HEK293T (cell line): ENCODE measurements around the gene SLC7A6OS.

ENCODE experiments used
- CTCF ChIA-PET: fragments of 350-600 bp; formaldehyde crosslinking; extraction: SDS; loops from one replicate; lab custom pipeline; 2021; ENCODE audit warnings: antibody characterized with exemption, inconsistent platforms; lab: Yijun Ruan, JAX
- POLR2A ChIA-PET: fragments of 350-600 bp; formaldehyde crosslinking; extraction: SDS; loops from one replicate; lab custom pipeline; 2020; ENCODE audit warnings: antibody characterized with exemption, inconsistent platforms; lab: Yijun Ruan, JAX
- DNase-seq: peaks from one replicate; pipeline ENCODE4 v3.0.0; 2012; ENCODE audit warnings: mixed read lengths; ENCODE audit errors: extremely low spot score
- ARNT ChIP-seq: fragments of 450-650 bp; IDR thresholded peaks from 2 replicates; pipeline ENCODE4 v1.6.1; 2017; ENCODE audit warnings: mild to moderate bottlenecking
- BHLHE40 ChIP-seq: fragments of 450-650 bp; IDR thresholded peaks from 2 replicates; pipeline ENCODE4 v1.6.1; 2016; ENCODE audit warnings: mild to moderate bottlenecking, moderate library complexity, borderline replicate concordance
- CTBP1 ChIP-seq: fragments of 450-650 bp; IDR thresholded peaks from 2 replicates; pipeline ENCODE4 v1.6.1; 2016; ENCODE audit warnings: borderline replicate concordance
- ELF4 ChIP-seq: fragments of 450-650 bp; IDR thresholded peaks from 2 replicates; pipeline ENCODE4 v1.6.1; 2017; ENCODE audit warnings: antibody characterized with exemption
- FOXA1 ChIP-seq: fragments of 450-650 bp; IDR thresholded peaks from 2 replicates; pipeline ENCODE4 v1.6.1; 2016; ENCODE audit warnings: mild to moderate bottlenecking
- FOXK2 ChIP-seq: fragments of 450-650 bp; IDR thresholded peaks from 2 replicates; pipeline ENCODE4 v1.6.1; 2016; ENCODE audit warnings: mild to moderate bottlenecking
- FOXM1 ChIP-seq: fragments of 450-650 bp; IDR thresholded peaks from 2 replicates; pipeline ENCODE4 v1.6.1; 2017; ENCODE audit warnings: mild to moderate bottlenecking, borderline replicate concordance
- HDGF ChIP-seq: fragments of 450-650 bp; IDR thresholded peaks from 2 replicates; pipeline ENCODE4 v1.6.1; 2017; ENCODE audit warnings: antibody characterized with exemption, borderline replicate concordance
- L3MBTL2 ChIP-seq: fragments of 450-650 bp; conservative IDR thresholded peaks from 2 replicates; pipeline ENCODE4 v1.6.1; 2016; ENCODE audit warnings: mild to moderate bottlenecking
- LEF1 ChIP-seq: fragments of 450-650 bp; IDR thresholded peaks from 2 replicates; pipeline ENCODE4 v1.6.1; 2017; ENCODE audit warnings: mild to moderate bottlenecking, borderline replicate concordance
- NFRKB ChIP-seq: fragments of 450-650 bp; IDR thresholded peaks from 2 replicates; pipeline ENCODE4 v1.6.1; 2016; ENCODE audit warnings: mild to moderate bottlenecking, moderate library complexity
- SP1 ChIP-seq: fragments of 450-650 bp; IDR thresholded peaks from 2 replicates; pipeline ENCODE4 v1.6.1; 2017
- SUZ12 ChIP-seq: fragments of 450-650 bp; IDR thresholded peaks from 2 replicates; pipeline ENCODE4 v1.6.1; 2016; ENCODE audit warnings: mild to moderate bottlenecking
- TARDBP ChIP-seq: fragments of 450-650 bp; IDR thresholded peaks from 2 replicates; pipeline ENCODE4 v1.6.1; 2016
- ZNF384 ChIP-seq: fragments of 450-650 bp; IDR thresholded peaks from 2 replicates; pipeline ENCODE4 v1.6.1; 2016
- TF ChIP-seq, protein P1 (sequence below): fragments of 450-650 bp; IDR thresholded peaks from 2 replicates; pipeline ENCODE4 v1.6.1; 2016

SLC7A6OS gene

DNA sequence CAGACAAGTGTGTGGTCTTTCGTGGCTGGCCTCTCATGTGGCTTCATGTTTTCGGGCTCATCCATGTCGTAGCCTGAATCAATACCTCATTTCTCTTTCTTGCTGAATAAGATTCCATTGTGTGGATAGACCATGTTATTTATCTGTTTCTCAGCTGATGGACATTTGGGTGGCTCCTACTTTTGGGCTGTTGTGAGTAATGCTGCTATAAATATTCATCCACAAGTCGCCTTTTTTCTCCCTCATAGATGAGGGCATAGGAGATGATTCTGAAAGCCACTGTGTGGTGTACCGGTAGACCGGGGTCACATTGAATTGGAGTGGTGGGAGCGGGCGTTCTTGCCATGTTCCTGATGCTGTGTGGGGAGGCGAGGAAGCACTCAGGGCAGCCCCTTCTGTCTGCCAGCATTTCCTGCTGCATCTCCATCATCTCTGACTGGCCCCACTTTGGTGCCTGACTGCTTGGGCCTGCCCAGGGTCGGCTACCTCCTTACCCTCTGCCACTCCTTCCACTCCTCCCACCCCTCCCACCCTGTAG is 40.1 kb upstream of the SLC7A6OS start:
- DNase-seq = no peak
- TF ChIP-seq TARDBP = no peak
- TF ChIP-seq LEF1 = no peak
- no peak for TF ChIP-seq ARNT
- no peak for TF ChIP-seq SP1
- no peak for TF ChIP-seq CTBP1
- TF ChIP-seq, protein P1, sequence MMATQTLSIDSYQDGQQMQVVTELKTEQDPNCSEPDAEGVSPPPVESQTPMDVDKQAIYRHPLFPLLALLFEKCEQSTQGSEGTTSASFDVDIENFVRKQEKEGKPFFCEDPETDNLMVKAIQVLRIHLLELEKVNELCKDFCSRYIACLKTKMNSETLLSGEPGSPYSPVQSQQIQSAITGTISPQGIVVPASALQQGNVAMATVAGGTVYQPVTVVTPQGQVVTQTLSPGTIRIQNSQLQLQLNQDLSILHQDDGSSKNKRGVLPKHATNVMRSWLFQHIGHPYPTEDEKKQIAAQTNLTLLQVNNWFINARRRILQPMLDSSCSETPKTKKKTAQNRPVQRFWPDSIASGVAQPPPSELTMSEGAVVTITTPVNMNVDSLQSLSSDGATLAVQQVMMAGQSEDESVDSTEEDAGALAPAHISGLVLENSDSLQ = no peak
- TF ChIP-seq BHLHE40 = no peak
- TF ChIP-seq FOXA1 = no peak
- TF ChIP-seq SUZ12 = no peak
- no peak for TF ChIP-seq HDGF
- no peak for TF ChIP-seq ZNF384
- TF ChIP-seq L3MBTL2 = no peak
- no peak for TF ChIP-seq NFRKB
- POLR2A ChIA-PET = no interaction called here
- CTCF ChIA-PET = no interaction called here

DNA sequence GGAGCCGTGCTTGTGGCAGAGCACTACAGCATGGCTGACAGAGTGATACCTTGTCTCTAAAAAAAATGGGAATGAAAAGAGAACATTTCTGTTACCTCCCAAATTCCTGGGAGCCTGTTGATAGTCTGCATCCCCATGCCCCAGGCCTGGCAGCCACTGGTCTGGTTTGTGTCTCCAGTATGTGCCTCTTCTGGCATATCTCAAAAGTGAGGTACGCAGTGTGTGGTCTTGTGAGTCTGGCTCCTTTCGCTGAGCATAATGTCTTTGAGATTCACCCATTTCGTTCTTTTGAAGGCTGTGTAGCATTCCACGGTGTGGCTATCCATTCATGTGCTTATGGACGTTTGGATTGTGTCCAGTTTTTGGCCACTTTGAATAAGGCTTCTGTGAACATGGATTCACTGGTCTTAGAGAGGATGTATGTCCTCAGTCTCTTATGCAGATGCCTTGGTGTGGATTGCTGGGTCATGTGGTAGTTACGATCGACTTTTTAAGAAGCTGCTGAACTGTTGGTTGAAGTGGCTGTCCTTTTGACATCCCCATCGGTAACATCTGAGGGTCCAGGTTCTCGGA is 39.2 kb upstream of the SLC7A6OS start:
- DNase-seq = no peak
- ChIA-PET POLR2A (no interaction called here), CTCF (no interaction called here)
- TF ChIP-seq SP1 (no peak), ELF4 (no peak), L3MBTL2 (no peak), ZNF384 (no peak), FOXM1 (no peak), TARDBP (no peak), CTBP1 (no peak)

DNA sequence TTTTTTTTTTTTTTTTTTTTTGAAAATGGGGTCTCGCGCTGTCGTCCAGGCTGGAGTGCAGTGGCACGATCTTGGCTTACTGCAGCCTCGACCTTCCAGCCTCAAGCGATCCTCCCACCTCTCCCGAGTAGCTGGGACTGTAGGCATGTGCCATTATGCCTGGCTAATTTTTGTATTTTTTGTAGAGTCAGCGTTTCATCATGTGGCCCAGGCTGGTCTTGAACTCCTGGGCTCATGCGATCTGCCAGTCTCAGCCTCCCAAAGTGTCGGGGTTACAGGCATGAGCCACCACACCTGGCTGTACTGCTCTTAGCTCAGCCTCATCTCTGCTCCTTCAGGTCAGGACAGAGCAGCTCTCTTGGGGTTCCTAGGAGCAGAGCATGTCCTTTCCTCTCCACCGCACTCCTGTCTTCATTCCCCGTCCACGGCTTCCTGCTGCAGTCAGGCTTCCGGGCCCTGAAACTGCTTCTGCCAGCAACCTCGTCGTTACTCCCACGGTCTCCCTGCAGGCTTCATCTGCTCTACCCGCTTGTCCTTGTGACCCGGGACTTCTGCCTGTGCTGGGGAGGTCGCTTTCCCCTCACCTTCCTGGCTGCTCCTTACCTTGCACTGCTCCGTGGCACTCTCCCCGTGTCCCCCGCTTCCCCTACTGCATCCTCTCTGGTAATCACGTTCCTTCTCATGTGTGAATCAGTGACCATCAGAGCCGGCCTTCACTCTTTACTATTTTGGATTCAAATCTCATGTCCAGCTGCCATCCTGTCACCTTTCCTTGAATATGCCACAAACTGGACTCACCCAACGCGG is 38.1 kb upstream of the SLC7A6OS start:
- ChIA-PET CTCF (interaction anchor here (0.6 kb wide), 1 partner anchor 20 kb away, joined by 5 read pairs; no protein-coding TSS in a partner anchor), POLR2A (no interaction called here)
- no peak for TF ChIP-seq ZNF384
- no peak for TF ChIP-seq SUZ12
- TF ChIP-seq, protein P1 = no peak
- no peak for TF ChIP-seq FOXK2
- no peak for TF ChIP-seq ELF4
- no peak for TF ChIP-seq ARNT
- no peak for TF ChIP-seq L3MBTL2
- no peak for TF ChIP-seq FOXM1
- DNase-seq = no peak

GRCh38 chr16:68347605-68348004 is 36.9 kb upstream of the SLC7A6OS start:
- ChIA-PET CTCF (no interaction called here), POLR2A (no interaction called here)
- DNase-seq = no peak
- TF ChIP-seq ZNF384 = no peak
- TF ChIP-seq FOXA1 = no peak
- TF ChIP-seq CTBP1 = no peak
- no peak for TF ChIP-seq ARNT
- TF ChIP-seq ELF4 = no peak
- no peak for TF ChIP-seq SUZ12
- TF ChIP-seq NFRKB = no peak
- TF ChIP-seq FOXK2 = no peak
- no peak for TF ChIP-seq BHLHE40

DNA sequence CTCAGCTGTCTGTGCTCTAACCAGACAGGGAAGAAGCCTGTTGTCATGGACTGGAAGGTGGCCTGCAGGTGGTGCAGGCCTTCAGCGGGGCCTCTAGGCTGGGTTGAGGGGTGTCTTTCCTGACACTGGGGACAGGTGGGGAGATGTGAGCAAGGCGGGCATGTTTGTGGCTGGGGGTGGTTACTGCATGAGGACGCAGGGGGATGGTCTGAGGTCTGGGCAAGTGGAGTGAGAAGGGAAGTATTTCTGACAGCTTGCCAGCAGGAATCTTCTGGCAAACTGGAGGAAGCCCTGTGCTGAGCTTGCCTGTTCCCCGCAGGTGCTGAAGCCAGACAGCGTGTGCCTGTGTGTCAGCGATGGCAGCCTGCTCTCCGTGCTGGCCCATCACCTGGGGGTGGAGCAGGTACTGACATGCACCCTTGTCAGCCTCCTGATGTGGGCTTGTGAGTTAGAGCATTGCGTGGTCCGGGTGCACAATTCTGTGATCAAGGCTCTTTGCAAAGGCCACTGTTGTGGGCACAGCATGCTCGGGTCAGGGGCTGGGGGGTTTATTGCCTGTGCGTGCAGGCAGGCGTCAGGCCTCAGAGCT is 36.2 kb upstream of the SLC7A6OS start:
- ChIA-PET POLR2A (no interaction called here), CTCF (no interaction called here)
- TF ChIP-seq FOXA1 = no peak
- no peak for TF ChIP-seq BHLHE40
- no peak for TF ChIP-seq SUZ12
- TF ChIP-seq LEF1 = no peak
- TF ChIP-seq ZNF384 = no peak
- no peak for TF ChIP-seq CTBP1
- no peak for TF ChIP-seq L3MBTL2
- no peak for TF ChIP-seq SP1
- TF ChIP-seq ELF4 = no peak
- no peak for TF ChIP-seq FOXM1
- no peak for TF ChIP-seq TARDBP
- no peak for TF ChIP-seq HDGF
- no peak for TF ChIP-seq ARNT
- no peak for TF ChIP-seq FOXK2
- no peak for TF ChIP-seq NFRKB
- TF ChIP-seq, protein P1 = no peak
- DNase-seq = no peak

DNA sequence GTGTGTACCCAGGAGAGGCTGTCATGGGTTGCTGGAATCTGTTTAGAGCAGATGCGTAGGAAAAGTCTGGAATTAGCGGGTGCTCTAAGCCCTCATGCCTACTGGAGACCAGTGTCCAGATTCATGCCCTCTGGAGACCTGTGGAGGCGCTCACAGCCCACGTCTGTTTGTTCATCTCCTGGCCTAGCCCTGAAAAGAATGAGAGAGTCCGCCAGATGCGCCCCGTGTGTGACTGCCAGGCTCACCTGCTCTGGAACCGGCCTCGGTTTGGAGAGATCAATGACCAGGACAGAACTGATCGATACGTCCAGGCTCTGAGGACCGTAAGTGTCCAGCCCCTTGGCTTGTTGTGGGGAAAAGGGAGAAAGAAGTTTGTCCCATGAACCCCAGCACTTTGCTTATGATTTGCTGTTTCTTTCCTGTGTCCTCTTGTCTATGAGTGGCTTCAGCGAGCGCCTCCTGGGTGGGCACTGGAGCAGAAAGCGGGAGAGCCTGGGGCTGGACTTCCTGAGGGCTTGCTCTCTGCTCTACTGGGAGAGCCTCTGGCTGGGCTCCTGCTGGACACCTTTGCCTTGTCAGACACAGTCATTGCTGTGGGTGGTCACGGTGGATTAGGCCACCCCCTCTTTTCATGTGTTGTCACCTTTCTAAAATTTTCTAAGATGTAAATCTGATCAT is 35.4 kb upstream of the SLC7A6OS start:
- no peak for DNase-seq
- no peak for TF ChIP-seq ZNF384
- no peak for TF ChIP-seq TARDBP
- TF ChIP-seq ARNT = no peak
- no peak for TF ChIP-seq BHLHE40
- no peak for TF ChIP-seq FOXA1
- TF ChIP-seq HDGF = no peak
- no peak for TF ChIP-seq FOXK2
- TF ChIP-seq SP1 = no peak
- CTCF ChIA-PET = no interaction called here
- POLR2A ChIA-PET = no interaction called here
